ENCODE data around the gene ZP1. TPM values are rescaled to one million over a fixed set of nuclear protein-coding genes. Genes with fewer than 3 reads are reported as not detected.

ZP1 gene
- total and polyA plus RNA-seq, 2 of the 4 experiments (the other 2 are of a cell fraction): 0.18 to 1.6 TPM

DNA sequence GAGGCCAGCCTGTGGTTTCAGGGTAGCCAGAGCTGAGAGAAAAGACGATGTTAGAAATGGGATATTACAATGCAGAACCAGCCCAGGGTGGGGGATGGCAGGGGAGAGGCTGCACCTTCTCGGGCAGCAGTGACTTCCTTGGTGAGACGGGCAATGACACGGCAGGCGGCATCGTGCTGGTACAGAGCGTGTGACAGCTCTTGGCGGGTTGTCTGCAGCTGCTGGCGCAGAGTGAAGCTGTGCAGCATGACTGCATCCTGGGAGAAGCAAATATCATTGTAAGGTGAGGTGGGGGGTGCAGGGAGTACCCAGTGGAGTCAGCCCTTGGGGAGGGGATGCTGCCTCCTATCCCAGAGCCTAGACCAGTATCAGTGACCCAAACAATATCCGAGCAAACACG is 35.3 kb downstream of the ZP1 start:
- Histone ChIP-seq H3K27me3 (ENCODE audit: control insufficient read depth, insufficient read depth, low read length) (no peaks in the 10 kb centered on the region), H3K4ac (ENCODE audit: low read depth, low read length) (no peak overlapping the region), H4K5ac (ENCODE audit: low read depth, low read length) (no peak overlapping the region), H2AK5ac (ENCODE audit: low read depth, low read length) (no peak overlapping the region), H3K9me1 (ENCODE audit: insufficient read depth, low read length) (no peaks in the 10 kb centered on the region), H2BK15ac (ENCODE audit: low read depth, low read length) (no peak overlapping the region), H4K20me1 (ENCODE audit: insufficient read depth, low read length) (peaks cover 30% of the 10 kb centered on the region), H2BK5ac (ENCODE audit: low read depth, low read length, poor library complexity, severe bottlenecking) (no peak overlapping the region), H3K27ac (ENCODE audit: insufficient read depth, low read length) (no peak overlapping the region), H3K79me1 (ENCODE audit: low read depth in 1 of 2, low read length in 2 of 2) (peaks cover 9 to 47% of the 10 kb centered on the region in 2 experiments; a peak in 3 of 4 replicates), H4K8ac (ENCODE audit: low read depth in 2 of 2, low read length in 2 of 2) (no peak overlapping the region), H3K36me3 (ENCODE audit: control insufficient read depth, insufficient read depth, low read length) (peaks cover 45% of the 10 kb centered on the region), H3K4me1 (ENCODE audit: control insufficient read depth, insufficient read depth, low read length) (peaks cover 3% of the 10 kb centered on the region; the same call in 1 of the 2 replicates), H2AFZ (replicated peaks; ENCODE audit: low read length, poor library complexity) (no peak overlapping the region), H3K4me2 (ENCODE audit: low read depth, low read length) (no peak overlapping the region), H3K56ac (ENCODE audit: extremely low read depth, insufficient read depth, low read length) (no peak overlapping the region), H3K14ac (replicated peaks; ENCODE audit: low read depth, low read length) (no peak overlapping the region), H2AK9ac (replicated peaks; ENCODE audit: low read depth, low read length, poor library complexity) (no peak overlapping the region), H3K9ac (ENCODE audit: low read depth, low read length) (no peak overlapping the region), H3K4me3 (ENCODE audit: insufficient read depth, low read depth, low read length) (no peak overlapping the region), H3K18ac (ENCODE audit: low read depth, low read length) (no peak overlapping the region), H2BK20ac (ENCODE audit: low read depth, low read length) (no peak overlapping the region), H4K91ac (ENCODE audit: insufficient read depth, low read depth, low read length) (no peak overlapping the region), H3K9me3 (ENCODE audit: control insufficient read depth, insufficient read depth, low read length) (no peaks in the 10 kb centered on the region), H2BK120ac (ENCODE audit: low read depth, low read length) (no peak overlapping the region), H3K23ac (ENCODE audit: low read depth, low read length) (no peak overlapping the region)
- ChIA-PET POLR2A (ENCODE audit: unreplicated experiment) (no interaction called here), CTCF (interaction anchor here (1.0 to 1.4 kb wide), 2 partner anchors 13 to 29 kb away, joined by 3 read pairs; no protein-coding TSS in a partner anchor)
- no peak for ATAC-seq (ENCODE audit: low read depth)
- no TSS peak for BruUV-seq (replicated peaks)
- no peak for DNase-seq
- WGBS, 2 experiments (ENCODE audit: extremely low coverage in 2 of 2, insufficient read length in 1 of 2): 98% methylated on average over 8 of the region's 11 CpGs; no CpG with 5 or more reads in 1 of the 2 experiments
- in situ Hi-C loops (cut with MboI; ENCODE audit: low sequenced_read_pairs): loop anchor here (25.0 kb wide), 1 partner anchor 1315 kb away; no protein-coding TSS in a partner anchor
- dilution Hi-C loops (cut with HindIII; ENCODE audit: low sequenced_read_pairs, unreplicated experiment): no loop called here
- intact Hi-C loops (cut with micrococcal nuclease): no loop called here
- TF ChIP-seq BHLHE40 (IDR thresholded peaks at IDR 0.05; ENCODE audit: low read depth, low read length) (no peak), RCOR1 (IDR thresholded peaks at IDR 0.05; ENCODE audit: insufficient replicate concordance, low read length) (no peak), NFE2L2 (IDR thresholded peaks at IDR 0.05; ENCODE audit: low read depth, low read length) (no peak), CEBPB (IDR thresholded peaks at IDR 0.05; ENCODE audit: low read depth, low read length) (no peak), FOS (IDR thresholded peaks at IDR 0.05; ENCODE audit: low read depth, low read length) (no peak), POLR2A (IDR thresholded peaks at IDR 0.05; ENCODE audit: low read depth, low read length) (no peak), RAD21 (IDR thresholded peaks at IDR 0.05; ENCODE audit: low read length) (no peak)
